Smooth muscle cell (in vitro differentiated cells): ENCODE results near the gene ERFL. TPM values are rescaled to one million over a fixed set of nuclear protein-coding genes. Genes with fewer than 3 reads are reported as not detected.

Source experiments
- DNase-seq: peaks from one replicate; lab custom pipeline; 2025; ENCODE audit not compliant: unreplicated experiment; lab: John Stamatoyannopoulos, UW
- H2AFZ ChIP-seq: fragments of 200-600 bp; sonication (generic); 2 replicates; pipeline ENCODE4 v1.6.0; 2016; ENCODE audit warnings: antibody characterized with exemption, low read depth, mild to moderate bottlenecking
- H3F3A ChIP-seq: fragments of 200-600 bp; sonication (generic); 2 replicates; pipeline ENCODE4 v1.6.0; 2017; ENCODE audit warnings: antibody characterized with exemption, low read depth
- H3K27ac ChIP-seq: fragments of 200-600 bp; sonication (generic); 2 replicates; pipeline ENCODE4 v1.5.1; 2016; ENCODE audit warnings: low read depth, mild to moderate bottlenecking
- H3K27me3 ChIP-seq: fragments of 200-600 bp; sonication (generic); 2 replicates; pipeline ENCODE4 v1.6.1; 2016; ENCODE audit warnings: low read depth, mild to moderate bottlenecking
- H3K36me3 ChIP-seq: fragments of 200-600 bp; sonication (generic); 2 replicates; pipeline ENCODE4 v1.5.1; 2016; ENCODE audit warnings: low read depth
- H3K4me1 ChIP-seq: fragments of 200-600 bp; sonication (generic); 2 replicates; pipeline ENCODE4 v1.5.1; 2016; ENCODE audit warnings: low read depth
- H3K4me2 ChIP-seq: fragments of 200-600 bp; sonication (generic); 2 replicates; pipeline ENCODE4 v1.6.0; 2016; ENCODE audit warnings: mild to moderate bottlenecking
- H3K4me3 ChIP-seq: fragments of 200-600 bp; sonication (generic); 2 replicates; pipeline ENCODE4 v1.5.1; 2016; ENCODE audit warnings: mild to moderate bottlenecking
- H3K79me2 ChIP-seq: fragments of 200-600 bp; sonication (generic); 2 replicates; pipeline ENCODE4 v1.6.0; 2016; ENCODE audit warnings: low read depth, mild to moderate bottlenecking
- H3K9ac ChIP-seq: fragments of 200-600 bp; sonication (generic); 2 replicates; pipeline ENCODE4 v1.6.0; 2016; ENCODE audit warnings: low read depth
- H3K9me3 ChIP-seq: fragments of 200-600 bp; sonication (generic); replicated peaks from 2 replicates; pipeline ENCODE4 v1.5.1; 2016; ENCODE audit warnings: low read depth
- H4K20me1 ChIP-seq: fragments of 200-600 bp; sonication (generic); 2 replicates; pipeline ENCODE4 v1.6.0; 2016; ENCODE audit warnings: low read depth
- CTCF ChIP-seq: fragments of 200-600 bp; sonication (generic); IDR thresholded peaks from 2 replicates; pipeline ENCODE4 v1.5.1; 2017; ENCODE audit warnings: borderline replicate concordance, mild to moderate bottlenecking, antibody characterized with exemption; ENCODE audit not compliant: insufficient read depth, poor library complexity, severe bottlenecking
- WGBS: methylation state at CpG from one replicate; pipeline ENCODE4 v1.1.7; 2016; ENCODE audit warnings: low lambda C conversion rate; 5-methylcytosine and 5-hydroxymethylcytosine counted together
- polyA plus RNA-seq: library from polyadenylated mRNA; unstranded; fragments of >200 nt; fragmentation: Nextera tagmentation; extraction: Ambion mirVana; gene quantifications from 2 replicates; pipeline ENCODE4 v1.2.1, GENCODE V29; 2016
- total RNA-seq: library from RNA; depleted of rRNA; stranded (reverse); fragments of >200 nt; gene quantifications from 2 replicates; pipeline ENCODE4 v1.2.3, GENCODE V29; 2014

Gene ERFL
- total and polyA plus RNA-seq, 2 experiments from 2014 or later: 0.09 TPM

GRCh38 chr19:41909706-41910105 is 18.5 kb downstream of the ERFL start:
- H2AFZ ChIP-seq: no peak overlapping the region
- H3F3A ChIP-seq: no peaks in the 10 kb centered on the region
- no peak overlapping the region for H3K9ac ChIP-seq
- H4K20me1 ChIP-seq: peaks cover 48% of the 10 kb centered on the region
- no peak for DNase-seq
- no peaks in the 10 kb centered on the region for H3K36me3 ChIP-seq
- peaks cover 42% of the 10 kb centered on the region for H3K27me3 ChIP-seq
- no peak for TF ChIP-seq CTCF
- no peaks in the 10 kb centered on the region for H3K79me2 ChIP-seq
- H3K4me1 ChIP-seq: no peaks in the 10 kb centered on the region
- 74% methylated on average over 13 of the region's 13 CpGs for WGBS
- no peak overlapping the region for H3K4me3 ChIP-seq
- H3K27ac ChIP-seq: no peak overlapping the region
- no peak overlapping the region for H3K4me2 ChIP-seq
- no peaks in the 10 kb centered on the region for H3K9me3 ChIP-seq

GRCh38 chr19:41908724-41909464 is 19.4 kb downstream of the ERFL start:
- Histone ChIP-seq H3K36me3 (no peaks in the 10 kb centered on the region), H3K4me1 (no peaks in the 10 kb centered on the region), H3K27ac (no peak overlapping the region), H3K9me3 (no peaks in the 10 kb centered on the region), H4K20me1 (peaks cover 48% of the 10 kb centered on the region), H3K9ac (no peak overlapping the region), H3K27me3 (peaks cover 35% of the 10 kb centered on the region), H3K4me2 (no peak overlapping the region), H3K79me2 (no peaks in the 10 kb centered on the region), H2AFZ (no peak overlapping the region), H3K4me3 (no peak overlapping the region), H3F3A (no peaks in the 10 kb centered on the region)
- DNase-seq: no peak
- 90% methylated on average over 9 of the region's 11 CpGs for WGBS
- no peak for TF ChIP-seq CTCF

GRCh38 chr19:41907994-41908615 is 20.1 kb downstream of the ERFL start:
- H3K9ac ChIP-seq: no peak overlapping the region
- DNase-seq: no peak
- H3K27ac ChIP-seq: no peak overlapping the region
- no peak overlapping the region for H2AFZ ChIP-seq
- no peaks in the 10 kb centered on the region for H3K79me2 ChIP-seq
- peaks cover 28% of the 10 kb centered on the region for H3K27me3 ChIP-seq
- no peaks in the 10 kb centered on the region for H3K36me3 ChIP-seq
- H3K4me2 ChIP-seq: no peak overlapping the region
- no peaks in the 10 kb centered on the region for H3K4me1 ChIP-seq
- 95% methylated on average over 25 of the region's 25 CpGs for WGBS
- H3K4me3 ChIP-seq: no peak overlapping the region
- H4K20me1 ChIP-seq: peaks cover 41% of the 10 kb centered on the region
- H3F3A ChIP-seq: no peaks in the 10 kb centered on the region
- no peaks in the 10 kb centered on the region for H3K9me3 ChIP-seq
- TF ChIP-seq CTCF: no peak
